Measurements from ENCODE around the gene RRP1B. TPM values are rescaled to one million over a fixed set of nuclear protein-coding genes. Genes with fewer than 3 reads are reported as not detected.

RRP1B gene
- total and polyA plus RNA-seq, 2 of the 13 experiments (the other 11 are each of a cell fraction or from before 2014, with no cell fraction given) = 16.3 to 46.2 TPM

- TF ChIP-seq RBFOX2 (IDR thresholded peaks at IDR 0.05; ENCODE audit: low read depth, low read length) (0 out of 2 replicates have a peak, but pooled peaks have one; percentile 21), UBTF (CRISPR knock-in tag; IDR thresholded peaks at IDR 0.05) (no peak), ZBTB8A (CRISPR knock-in tag; IDR thresholded peaks at IDR 0.05; ENCODE audit: borderline replicate concordance, low read depth) (no peak), HMGXB3 (CRISPR knock-in tag; IDR thresholded peaks at IDR 0.05; ENCODE audit: borderline replicate concordance) (no peak), ATF7-NPFF (CRISPR knock-in tag; IDR thresholded peaks at IDR 0.05; ENCODE audit: low read depth) (no peak), NKX3-1 (CRISPR knock-in tag; IDR thresholded peaks at IDR 0.05) (no peak), ZNF687 (CRISPR knock-in tag; IDR thresholded peaks at IDR 0.05) (peak; percentile 12; the same call in 1 of the 2 replicates), KAT2B (IDR thresholded peaks at IDR 0.05; ENCODE audit: borderline replicate concordance, low read depth, low read length) (no peak), ZBTB7A (CRISPR knock-in tag; IDR thresholded peaks at IDR 0.05) (no peak), TBL1XR1 (IDR thresholded peaks at IDR 0.05; ENCODE audit: borderline replicate concordance, low read length, partially characterized antibody) (no peak), JUND (CRISPR knock-in tag; IDR thresholded peaks at IDR 0.05) (no peak), MEIS1 (CRISPR knock-in tag; IDR thresholded peaks at IDR 0.05; ENCODE audit: borderline replicate concordance) (no peak), YEATS2 (CRISPR knock-in tag; IDR thresholded peaks at IDR 0.05; ENCODE audit: borderline replicate concordance) (no peak)
Measured at GRCh38 chr21:43739621-43740435, 80.5 kb downstream of the RRP1B start (continued).
